Occipital lobe (tissue), 2 donors: ENCODE measurements around the gene DOCK2. TPM values are rescaled to one million over a fixed set of nuclear protein-coding genes. Genes with fewer than 3 reads are reported as not detected.
"Not testable (repeated sequence)": the region's sequence is repeated elsewhere in the genome, so short reads cannot be mapped to it uniquely, and the experiment has no call there.

Source experiments
- DNase-seq: peaks from one replicate; lab custom pipeline; 2025; lab: John Stamatoyannopoulos, UW
- total RNA-seq: library from RNA; depleted of rRNA; stranded (reverse); fragments of >200 nt; gene quantifications from one replicate; pipeline ENCODE4 v1.2.3, GENCODE V29; 2014

DOCK2 gene
- total RNA-seq, 1 donor from 2014 or later = 6.4 TPM

DNA sequence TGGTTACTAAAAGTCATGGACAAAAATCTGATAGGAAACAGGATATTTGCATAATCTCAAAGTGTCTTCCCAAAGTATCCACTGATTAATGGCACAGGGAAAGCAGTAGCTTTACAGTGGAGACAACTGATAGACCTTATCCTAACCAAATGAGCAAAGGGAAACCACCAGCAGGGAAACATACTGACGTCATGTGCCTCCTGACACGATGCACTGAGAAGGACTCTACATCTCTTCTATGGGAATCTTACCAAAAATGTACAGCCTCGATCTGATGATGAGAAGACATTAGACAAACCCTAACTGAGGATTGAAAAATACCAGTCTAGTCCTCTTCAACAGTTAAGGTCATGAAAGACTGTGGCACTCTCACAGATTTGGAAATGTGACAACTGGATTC, 177.0 kb downstream of the DOCK2 start:
- no peak for DNase-seq

DNA sequence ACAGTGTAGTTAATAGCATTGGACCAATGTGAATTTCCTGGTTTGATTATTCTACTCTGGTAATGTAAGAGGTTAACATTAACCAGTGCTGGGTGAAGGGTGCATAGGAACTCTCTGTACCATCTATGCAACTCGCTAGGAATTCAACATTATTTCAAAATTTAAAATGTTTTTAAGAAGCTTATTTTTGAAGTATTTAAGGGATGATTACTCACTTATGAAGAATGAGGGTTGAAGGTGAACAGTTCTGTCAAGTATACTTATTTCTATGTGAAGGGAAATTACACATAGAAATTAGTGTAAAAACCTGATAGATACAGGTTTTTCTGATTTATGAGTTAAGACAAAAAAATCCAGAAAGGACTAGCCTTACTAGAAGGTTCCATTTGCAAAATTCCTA, 177.4 kb downstream of the DOCK2 start:
- DNase-seq = no peak

DNA sequence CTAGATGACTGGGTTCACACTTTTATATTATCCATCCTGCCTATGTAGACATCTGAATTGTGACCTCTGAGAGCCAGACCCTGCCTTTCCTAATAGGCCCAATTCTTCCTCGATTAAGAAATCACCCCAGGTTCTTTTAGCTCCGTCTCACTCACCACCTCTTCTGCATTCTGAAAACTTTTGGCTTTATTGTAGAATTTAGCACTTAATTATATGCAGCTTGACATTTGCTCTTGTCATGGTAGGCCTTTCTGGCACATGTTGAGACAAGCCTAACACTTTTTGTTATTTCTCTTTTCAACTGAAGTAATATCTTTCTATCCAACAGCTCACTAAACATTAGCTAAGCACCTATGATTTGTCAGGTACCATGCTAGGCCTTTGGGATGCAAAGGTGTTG, 180.0 kb downstream of the DOCK2 start:
- no peak for DNase-seq

DNA sequence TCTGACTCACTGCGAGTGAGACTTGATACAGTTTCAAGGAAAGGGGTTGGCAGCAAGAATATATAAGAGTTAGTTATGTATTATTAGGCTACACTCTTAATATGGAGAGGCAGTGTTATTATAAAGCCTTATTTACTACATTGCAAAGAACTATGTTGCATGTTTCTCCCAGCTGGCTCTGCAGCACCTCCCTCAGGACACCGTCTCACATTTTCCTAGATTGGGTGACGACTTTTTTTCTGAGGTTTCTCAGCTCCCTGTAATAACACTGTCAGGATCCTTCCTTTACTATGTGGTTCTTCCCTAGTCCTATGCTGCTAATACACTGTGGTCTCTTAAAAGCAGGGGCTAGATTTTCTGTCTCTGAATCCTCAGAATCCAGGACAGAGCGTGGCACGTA, 189.5 kb downstream of the DOCK2 start:
- no peak for DNase-seq

DNA sequence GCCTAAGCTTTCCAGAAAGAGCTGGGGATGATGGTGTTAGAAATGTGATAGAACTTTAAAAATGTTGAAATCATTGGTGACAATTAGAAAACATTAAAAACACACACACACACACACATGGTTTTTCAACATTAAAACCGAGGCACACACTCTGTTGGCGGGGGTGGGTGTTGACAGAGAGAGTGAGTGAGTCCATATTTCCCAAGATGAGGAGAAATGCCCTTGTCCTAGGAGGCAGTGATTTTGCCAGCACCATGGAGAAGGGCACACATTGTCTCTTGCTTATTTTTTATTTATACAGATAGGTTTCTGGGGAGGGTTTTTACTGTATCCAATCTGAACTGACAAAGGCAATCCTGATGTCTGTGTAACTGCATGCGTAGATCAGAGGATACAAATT, 190.7 kb downstream of the DOCK2 start:
- DNase-seq = no peak

DNA sequence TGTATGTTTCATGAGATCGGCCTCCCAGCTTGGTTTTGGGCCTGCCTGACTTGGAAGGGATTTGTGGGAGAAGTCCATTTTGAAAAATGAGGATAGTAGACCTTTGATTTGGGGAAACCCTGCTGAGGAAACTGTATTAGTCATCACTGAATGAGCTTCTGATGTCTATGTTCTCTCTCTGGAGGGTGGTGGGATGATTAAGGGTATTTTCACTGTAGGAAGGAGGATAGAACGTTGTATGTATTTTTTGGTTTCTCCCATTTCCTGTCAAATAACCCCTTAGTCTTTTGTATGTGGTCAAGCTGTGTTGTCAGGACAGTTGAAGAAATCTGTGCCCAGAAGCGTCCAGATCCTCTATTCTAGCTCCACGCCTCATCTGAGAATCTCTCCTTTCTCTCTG, 191.3 kb downstream of the DOCK2 start:
- no peak for DNase-seq

DNA sequence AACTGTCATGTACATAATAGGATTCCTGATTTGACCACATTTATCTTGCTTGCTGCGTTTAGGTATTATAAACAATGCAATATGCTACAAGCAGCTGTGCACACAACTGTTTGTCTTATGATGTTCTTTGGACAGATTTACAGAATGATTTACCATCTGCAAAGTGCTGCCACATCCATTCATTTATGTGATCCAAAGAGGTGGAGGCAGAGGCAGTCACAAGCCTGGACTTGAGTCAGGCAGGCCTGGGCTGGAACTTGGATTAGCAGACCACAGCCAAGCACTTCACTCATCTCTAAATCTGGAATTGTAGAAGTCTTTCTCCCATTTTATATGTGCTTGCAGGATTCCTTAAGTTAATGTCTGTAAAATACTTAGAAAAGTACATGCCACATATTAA, 194.3 kb downstream of the DOCK2 start:
- DNase-seq = no peak

DNA sequence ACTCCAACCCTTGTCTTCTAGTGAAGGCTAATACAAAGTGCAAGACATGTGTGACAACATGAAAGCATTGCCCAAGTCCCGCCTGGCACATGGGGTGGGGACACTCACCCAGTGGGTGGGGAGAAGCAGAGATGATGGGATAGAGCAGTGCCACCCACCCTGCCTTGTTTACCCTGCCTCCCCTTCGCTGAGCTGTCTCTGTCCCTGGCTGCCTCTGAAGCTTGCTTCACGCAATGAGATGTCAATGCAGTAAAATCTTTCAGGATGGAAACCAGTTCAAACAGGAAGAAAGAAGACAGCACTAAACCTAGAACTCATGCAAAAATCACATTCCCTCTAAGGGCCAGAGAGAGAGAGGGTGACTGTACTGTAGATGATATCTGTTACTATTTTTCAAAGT, 195.2 kb downstream of the DOCK2 start:
- DNase-seq = no peak

DNA sequence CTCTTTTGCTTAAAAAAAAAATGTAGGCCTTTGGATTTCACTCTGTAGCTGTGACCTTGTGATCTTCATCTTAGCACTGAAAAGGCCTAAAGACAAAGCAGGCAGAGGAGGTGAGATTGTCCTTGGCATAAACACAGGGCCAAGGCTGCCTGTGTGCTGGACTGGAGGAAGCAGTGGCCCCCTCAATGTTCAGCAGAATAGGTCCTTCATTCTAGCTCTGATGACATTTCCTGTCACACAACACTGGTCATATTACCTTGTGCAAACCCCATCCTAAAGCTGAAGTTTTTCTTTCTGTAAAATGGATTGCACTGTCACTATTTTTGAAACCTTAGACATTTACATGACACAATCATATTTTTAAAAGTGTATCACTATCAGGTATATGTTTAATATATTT, 195.8 kb downstream of the DOCK2 start:
- no peak for DNase-seq

DNA sequence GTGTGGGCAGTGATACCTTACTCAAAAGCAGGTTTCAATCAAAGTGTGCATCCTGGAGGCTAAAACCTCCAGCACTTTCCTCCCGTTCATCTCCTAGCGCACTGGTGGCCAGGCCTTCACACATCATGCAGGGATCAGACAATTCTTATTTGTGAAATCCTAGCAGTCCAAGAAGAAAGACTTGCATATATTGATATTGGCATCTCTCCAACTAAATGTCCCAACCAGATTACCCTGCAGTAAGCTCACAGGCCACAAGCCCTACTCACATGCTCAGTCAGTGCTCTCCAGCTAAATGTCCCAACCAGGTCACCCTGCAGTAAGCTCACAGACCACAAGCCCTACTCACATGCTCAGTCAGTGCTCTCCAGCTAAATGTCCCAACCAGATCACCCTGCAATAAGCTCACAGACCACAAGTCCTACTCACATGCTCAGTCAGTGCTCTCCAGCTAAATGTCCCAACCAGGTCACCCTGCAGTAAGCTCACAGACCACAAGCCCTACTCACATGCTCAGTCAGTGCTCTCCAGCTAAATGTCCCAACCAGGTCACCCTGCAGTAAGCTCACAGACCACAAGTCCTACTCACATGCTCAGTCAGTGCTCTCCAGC, 196.7 kb downstream of the DOCK2 start:
- DNase-seq = not testable (repeated sequence)

DNA sequence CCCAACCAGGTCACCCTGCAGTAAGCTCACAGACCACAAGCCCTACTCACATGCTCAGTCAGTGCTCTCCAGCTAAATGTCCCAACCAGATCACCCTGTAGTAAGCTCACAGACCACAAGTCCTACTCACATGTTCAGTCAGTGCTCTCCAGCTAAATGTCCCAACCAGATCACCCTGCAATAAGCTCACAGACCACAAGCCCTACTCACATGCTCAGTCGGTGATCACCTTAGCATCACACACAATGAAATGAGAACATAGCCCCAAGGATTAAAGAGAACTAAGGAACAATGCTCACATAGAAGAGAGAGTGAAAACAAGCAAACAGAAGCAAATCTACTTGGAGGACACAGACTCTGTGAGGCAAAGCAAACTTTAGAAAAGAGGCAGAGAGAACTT, 197.5 kb downstream of the DOCK2 start:
- DNase-seq = not testable (repeated sequence)

DNA sequence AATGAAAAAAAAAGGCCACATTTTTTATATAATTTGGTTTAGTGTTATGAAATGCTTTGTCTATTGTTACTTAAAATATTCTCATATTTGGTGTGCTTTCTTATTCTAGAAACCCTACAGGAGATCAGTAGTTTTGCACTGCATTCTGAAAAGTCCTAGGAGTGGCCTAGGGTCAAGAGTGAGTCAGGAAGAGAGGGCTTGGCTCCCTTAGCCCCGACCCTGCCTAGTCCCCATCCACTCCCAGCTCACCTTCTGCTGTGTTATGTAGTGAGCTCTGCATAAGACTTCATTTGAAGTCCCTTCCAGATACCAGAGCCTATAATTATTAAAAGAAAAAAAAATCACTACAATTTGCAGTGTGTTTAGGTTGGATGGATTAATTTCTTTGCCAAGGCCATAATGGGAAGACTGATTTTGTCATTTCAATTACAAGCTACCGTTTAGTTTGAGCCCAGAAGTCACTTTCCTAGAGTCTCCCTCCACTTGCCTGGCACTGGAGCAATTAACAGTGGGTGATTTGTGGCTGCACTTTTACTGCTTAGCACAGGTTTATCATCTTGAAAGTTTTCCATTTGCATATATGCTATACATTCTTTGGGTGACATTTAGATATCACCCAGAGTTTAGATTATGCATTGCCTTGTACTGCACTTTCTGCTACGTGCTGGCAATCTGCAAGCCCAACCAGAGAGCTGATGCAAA, 199.9 kb downstream of the DOCK2 start:
- DNase-seq = no peak

DNA sequence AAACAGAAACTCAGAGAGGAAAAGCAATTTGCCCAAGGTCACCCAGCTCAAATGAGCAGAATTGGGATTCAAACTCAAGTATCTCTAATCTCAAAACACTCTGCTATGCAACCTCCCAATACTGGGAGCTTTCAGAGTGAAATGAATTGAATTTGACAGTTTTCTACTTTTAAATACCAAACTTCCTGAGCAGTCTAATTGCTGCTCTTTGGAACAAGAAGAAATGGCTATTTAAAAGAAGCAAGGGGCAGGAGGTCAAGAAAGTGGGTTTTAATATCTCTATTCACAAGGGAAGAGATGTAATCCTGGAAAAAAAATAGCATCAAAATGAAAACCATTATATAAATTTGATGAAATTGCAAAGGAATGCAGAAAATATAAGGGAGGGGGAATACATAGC, 200.6 kb downstream of the DOCK2 start:
- no peak for DNase-seq

DNA sequence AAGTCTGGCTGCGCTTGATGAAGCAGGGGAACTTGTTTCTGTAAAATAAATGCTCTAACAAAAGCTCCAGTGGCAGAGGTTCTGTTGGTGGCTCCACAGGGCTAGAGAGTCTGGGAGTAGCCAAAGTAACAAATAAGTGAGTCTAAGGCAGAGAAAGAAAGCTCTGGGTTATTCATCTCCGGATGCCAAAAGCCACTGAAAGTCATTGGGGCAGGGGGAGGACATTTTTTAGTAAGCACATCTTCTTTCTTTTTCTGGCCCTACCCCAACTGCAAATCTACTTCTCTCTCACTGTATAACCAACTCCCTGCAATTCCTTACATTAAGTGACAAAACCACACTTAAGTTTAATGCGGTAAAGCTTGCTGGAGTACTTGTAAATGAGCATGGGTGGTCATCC, 201.6 kb downstream of the DOCK2 start:
- no peak for DNase-seq

DNA sequence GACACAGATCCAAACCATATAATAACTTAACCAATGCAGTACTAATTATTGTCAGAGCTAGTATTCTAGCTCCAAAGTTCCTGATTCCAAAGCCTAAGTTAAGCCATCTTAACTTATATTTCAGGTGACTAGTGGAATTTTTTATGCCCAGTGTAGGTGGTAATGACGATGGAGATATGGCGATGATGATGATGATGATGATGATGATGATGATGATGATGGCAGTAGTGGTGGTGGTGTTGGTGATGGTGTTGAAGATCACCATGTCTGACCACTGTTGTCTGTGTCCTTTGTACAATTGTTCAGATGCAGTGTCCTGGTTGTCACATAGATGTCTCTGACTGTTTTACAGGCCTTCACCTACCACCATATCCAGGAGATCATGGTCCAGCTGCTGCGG, 203.3 kb downstream of the DOCK2 start:
- DNase-seq = no peak

DNA sequence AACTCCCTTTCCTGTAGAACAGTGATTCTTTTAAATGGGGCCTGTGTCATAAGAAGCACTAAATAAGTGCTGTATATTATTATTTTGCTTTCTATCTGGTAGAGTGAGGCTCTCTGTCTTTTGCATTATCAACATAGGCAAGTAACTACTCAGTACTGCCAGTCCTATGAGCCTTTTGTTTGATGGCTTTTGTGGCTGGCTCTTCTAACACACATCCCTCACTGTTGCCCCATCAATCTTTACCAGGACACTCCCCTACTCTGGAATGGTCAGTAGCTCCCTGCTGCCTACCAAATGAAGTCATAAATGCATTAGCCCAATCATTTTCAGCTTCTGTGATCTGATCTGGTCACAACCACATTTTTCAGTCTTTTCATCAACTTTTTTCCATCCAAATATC, 205.6 kb downstream of the DOCK2 start:
- DNase-seq = no peak

DNA sequence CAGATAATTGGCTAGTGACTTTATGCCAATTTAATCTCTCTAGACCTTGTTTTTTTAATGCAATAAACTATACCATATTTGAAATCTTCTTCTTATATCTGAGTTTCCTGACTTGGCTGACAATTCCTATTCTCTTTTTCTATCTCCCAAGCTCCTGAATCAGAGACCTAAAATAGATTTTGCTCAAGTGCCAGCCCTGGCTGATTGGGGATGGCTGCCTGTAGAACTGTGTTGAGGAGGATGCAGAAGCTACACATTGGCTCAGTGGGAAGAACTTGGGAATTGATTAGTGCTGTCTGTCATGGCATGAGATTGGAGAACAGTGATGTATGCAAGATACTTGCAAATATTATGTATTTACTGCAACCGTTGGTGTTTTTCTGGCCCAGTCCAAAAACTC, 210.4 kb downstream of the DOCK2 start:
- no peak for DNase-seq

DNA sequence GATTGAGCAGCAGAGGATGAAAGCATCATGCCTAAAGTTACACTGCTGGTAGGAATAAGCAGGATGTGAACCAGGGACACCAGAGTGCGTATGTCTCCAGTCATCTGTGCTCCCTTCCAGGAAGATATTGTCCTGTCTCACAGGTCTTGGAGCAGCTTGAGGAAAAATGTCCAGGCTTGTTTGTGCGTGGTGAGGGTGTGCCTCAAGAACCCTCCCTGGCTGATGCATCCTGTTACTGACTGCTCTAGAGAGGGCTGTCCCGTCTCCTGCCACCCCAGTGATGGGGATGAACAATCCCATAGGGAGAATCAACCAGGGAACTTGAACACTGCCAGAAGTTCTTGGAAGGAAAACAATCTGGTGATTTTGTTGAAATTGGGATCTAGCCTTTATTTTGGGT, 211.2 kb downstream of the DOCK2 start:
- no peak for DNase-seq

DNA sequence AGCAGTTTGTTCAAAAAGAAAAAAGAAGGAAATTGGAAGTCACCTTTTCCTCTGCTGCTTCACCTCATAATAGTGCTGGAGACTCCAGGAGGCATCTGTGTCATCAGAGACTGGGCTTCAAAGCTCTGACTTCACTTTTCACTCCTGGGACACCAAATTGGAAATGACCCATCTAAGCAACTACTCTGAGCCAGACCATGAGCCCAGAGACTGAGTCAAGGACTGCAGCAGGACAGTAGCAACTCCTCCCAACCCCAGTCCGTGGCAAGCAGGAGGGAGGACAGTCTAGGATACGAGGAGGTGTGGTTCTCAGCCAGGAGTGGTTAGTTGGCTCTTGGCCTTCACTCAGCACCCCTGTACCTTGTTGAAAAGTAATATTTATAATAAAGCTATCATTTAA, 211.7 kb downstream of the DOCK2 start:
- DNase-seq = no peak

DNA sequence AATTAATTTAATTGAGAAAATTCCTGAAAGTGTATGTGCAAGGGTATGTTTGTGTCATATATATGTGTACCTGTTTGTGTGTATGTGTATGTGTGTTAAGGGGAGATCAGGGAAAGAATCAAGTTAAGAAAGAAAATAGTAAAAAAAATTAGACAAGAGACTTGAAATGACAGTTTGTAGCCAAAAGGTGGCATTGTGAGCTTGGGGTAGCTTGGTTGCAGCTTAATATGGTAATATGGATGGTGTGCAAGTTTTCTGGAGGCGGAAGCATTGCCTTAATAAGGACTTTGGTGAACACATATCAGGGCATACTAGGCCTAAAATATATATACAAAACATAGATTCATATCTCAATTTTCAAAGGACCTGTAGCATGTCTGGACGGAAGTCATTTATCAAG, 213.3 kb downstream of the DOCK2 start:
- no peak for DNase-seq

DNA sequence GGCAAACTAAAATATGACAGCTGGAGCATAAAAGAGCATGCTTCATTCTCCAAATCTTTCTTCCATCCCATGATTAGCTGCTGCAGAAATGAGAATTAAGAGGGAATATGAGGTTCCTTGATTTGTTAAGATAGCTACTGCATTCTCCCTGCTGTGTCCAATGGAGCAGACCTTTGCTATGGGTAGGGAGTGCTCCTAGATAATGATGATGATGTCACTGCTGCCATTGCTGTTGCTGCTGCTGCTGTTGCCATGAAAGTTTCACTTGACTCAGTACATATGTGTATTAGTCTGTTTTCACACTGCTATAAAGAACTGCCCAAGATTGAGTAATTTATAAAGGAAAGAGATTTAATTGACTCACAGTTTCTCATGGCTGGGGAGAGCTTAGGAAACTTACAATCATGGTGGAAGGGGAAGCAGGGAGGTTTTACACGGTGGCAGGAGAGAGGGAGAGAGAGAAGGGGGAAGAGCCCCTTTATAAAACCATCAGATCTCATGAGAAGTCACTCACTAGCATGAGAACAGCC, 214.3 kb downstream of the DOCK2 start:
- no peak for DNase-seq

DNA sequence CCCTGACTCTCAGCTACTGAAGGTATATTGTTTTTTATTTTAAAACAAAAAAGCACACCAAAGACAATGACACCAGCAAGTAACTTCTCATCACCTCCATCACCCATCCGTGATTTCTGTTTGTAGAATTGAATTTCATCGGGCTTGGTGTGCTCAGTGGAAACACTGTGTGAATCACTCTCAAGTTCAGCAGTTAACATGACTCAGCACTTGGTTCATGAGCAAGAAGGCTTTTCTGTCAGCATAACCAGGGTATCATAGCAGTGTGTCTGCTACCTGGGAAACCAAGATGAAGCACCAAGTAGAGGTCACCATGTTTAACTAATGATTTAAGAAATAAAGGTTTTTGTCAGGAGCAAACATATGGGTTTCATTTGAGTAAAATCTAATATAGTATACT, 219.5 kb downstream of the DOCK2 start:
- DNase-seq = no peak

DNA sequence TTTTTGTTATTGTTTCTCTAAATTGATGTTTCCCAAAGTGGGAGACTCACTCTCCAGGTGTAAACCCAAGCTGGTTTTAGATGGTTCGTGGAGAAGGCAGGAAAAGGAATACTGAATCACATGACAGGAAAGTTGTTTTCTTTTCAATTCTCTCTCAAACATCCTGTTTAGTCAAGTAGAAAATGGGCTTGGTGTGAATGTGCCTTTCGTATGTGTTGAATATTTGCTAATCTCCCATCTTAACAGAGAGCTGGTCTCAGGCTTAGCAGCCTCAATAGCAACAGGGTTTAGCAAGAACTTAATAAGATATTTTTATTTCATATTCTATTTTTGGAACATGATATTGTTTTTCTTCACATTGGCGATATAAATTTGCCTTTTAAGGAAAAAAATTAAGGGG, 223.5 kb downstream of the DOCK2 start:
- DNase-seq = no peak
